GM21529 (cell line): ENCODE results near the gene VMAC.
"Not testable (repeated sequence)": the region's sequence is repeated elsewhere in the genome, so short reads cannot be mapped to it uniquely, and the experiment has no call there.

ENCODE experiments used
- ATAC-seq: cut with Tn5 transposase; IDR thresholded peaks from one replicate; pipeline ENCODE4 v1.9.1; 2021; ENCODE audit not compliant: unreplicated experiment

The VMAC gene

GRCh38 chr19:5883157-5883873 lies 21.4 kb upstream of the VMAC start:
- not testable (repeated sequence) for ATAC-seq

DNA sequence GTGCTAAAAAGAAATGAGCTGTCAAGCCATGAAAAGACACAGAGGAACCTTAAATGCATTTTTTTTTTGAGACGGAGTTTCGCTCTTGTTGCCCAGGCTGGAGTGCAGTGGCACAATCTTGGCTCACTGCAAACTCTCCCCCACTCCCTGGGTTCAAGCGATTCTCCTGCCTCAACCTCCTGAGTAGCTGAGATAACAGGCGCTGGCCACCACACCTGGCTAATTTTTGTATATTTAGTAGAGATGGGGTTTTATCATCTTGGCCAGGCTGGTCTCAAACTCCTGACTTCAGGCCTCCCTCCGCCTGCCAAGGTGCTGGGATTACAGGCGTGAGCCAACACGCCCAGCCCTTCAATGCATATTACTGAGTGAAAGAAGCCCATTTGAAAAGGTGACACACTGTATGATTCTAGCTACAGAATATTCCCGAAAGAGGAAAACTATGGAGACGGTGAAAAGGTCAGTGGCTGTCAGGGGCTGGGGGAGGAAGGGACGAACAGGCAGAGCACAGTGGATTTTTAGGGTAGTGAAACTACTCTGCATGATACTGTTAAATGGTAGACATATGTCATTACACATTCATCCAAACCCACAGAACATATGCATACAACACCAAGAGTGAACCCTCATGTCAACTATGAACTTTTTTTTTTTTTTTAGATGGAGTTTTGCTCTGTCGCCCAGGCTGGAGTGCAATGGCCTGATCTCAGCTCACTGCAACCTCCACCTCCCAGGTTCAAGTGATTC lies 20.4 kb upstream of the VMAC start:
- ATAC-seq, result not testable (repeated sequence)

- no peak for ATAC-seq
Measured at GRCh38 chr19:5889288-5889971, 15.2 kb upstream of the VMAC start.

DNA sequence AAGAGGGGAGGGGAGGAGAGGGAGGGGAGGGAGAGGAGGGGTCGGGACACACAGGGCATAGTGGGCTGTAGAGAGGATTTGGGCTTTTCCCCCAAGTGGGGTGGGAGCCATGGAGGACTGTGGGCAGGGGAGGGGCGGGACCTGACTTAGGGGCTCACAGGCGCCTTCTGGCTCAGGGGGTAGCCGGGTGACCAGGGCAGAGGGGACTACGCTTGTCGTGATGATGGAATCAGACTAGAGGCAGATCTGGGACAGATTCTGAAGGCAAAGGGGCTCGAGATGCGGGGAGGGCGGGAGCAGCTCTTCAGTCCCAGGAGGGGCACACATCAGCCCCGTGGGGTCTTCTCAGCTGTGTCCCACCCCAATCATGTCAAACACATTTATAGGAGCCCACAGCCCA lies 14.6 kb upstream of the VMAC start:
- no peak for ATAC-seq

DNA sequence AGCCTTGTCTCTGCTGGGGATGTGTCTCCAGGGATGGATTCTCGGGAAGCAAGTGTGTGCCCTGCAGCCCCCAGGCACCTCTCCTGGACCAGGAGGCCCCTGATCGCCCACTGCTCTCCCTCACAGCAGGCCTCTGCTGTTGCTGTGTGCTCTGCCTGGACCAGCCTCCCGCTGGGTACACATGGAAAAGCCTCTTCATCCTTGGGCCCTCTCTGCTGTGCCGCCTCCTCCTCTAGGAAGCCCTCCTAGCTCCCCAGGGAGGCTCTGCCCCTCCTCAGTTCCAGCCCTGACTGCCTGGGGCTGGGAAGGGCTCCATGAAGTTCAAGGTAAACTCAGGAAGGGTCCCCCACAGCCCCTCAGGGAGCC lies 13.1 kb upstream of the VMAC start:
- ATAC-seq, result no peak

- no peak for ATAC-seq
Measured at GRCh38 chr19:5891938-5892771, 12.5 kb upstream of the VMAC start.

- ATAC-seq, result no peak
Measured at GRCh38 chr19:5892772-5893275, 11.8 kb upstream of the VMAC start.

DNA sequence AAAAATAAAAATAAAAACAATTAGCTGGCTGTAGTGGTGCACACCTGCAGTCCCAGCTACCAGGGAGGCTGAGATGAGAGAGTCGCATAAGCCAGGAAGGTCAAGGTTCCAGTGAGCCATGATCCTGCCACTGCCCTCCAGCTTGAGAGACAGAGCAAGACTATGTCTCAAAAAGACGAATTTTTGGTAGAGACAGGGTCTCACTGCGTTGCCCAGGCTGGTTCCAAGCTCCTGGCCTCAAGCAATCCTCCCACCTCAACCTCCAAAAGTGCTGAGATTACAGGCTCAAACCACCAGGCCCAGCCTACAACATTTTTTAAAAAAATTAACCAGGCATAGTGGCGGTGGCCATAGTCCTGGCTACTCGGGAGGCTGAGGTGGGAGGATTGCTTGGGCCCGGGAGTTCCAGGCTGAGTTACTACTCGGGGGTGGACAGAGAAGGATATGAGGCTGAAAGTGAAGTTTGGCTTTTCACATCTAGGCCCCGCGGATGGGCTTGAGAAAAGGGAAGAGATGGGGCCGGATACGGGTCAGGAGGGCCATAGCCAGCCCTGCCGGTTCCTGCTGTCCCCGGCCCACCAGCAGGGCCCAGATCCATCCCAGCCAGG lies 11.3 kb upstream of the VMAC start:
- no peak for ATAC-seq

DNA sequence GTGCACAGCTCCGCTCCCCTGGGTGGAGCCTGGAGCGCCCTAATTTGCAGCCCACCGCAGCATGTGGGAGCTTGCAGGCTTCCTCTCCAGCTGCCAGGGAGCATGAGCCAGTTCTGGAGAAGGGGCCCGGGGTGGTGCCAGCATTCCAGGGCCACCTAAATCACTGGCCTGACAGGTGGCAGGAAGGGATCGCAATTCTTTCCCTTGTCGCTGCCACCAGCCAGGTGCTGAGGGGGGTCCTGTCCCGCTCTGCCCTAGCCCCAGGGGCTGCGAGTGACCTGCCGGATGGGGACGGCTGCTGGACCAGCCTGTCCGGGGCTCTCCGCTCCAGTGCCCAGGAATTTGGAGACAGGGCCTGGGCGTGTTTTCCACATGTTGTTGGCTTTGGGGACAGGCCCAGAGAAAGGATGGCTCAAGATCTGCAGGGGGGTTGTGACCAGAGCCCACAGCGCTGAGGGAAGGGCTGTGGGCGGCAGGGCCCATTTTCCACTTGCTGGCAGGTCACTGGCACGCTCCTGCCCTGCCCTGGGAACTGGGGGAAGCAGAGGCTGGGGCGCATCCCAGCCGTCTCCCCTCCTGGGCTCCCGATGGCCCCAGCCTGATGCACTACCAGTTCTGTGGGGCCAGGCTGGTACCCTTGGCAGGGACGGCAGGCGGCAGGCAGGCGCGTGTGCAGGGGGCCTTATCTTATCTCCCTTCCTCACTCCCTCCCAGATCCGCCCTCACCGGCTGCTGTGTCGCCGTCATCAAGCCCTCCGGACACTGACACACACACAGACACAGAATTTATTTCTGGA lies 10.6 kb upstream of the VMAC start:
- ATAC-seq, result no peak

DNA sequence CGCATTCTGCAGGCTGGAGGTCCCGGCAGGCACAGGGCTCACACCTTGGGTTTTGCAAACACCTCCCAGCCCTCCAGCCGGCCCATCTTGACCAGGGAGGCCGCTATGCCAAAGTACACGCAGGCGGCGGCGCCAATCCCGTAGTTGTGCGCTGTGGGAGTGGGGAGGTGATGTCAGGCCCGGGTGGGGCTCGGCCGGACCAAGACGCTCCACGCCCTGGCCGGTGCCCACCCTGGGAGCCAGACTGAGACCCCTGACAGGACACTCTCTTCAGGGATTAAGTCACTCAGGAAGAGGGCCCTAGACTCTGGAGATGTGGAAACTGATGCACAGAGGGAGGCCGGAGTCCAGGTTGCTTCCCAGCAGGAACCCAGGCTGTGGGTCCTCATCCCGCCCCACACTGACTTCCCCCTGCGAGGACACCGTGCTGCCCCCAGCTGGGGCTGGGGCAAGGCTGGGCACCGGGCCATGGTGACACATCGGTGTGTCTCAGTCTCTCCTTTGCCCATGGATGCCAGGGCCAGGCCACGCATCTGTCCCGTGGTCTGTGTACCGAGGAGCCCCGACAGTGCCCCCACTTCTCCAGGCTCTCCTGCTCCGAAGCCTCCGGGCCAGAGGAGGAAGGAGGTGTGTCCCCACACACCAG lies 9.8 kb upstream of the VMAC start:
- no peak for ATAC-seq

DNA sequence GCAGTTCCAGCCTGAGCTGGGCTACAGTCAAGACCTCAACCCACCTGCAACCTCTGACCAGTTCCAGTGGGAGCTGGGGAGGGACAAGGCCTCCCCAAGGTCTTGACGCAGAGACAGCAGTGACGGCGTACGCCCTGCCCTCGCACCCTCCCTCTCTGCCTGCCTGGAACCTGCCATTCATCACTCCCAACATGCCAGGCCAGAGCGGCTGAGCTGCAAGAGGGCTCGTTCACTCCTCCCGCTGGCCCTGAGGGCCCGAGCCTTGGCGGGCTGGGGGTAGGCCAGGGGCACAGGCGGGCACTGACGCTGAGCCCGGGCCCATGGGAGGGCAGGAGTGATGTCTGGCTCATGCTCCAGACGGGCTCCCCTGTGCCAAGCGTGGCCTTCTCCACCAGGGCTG lies 9.3 kb upstream of the VMAC start:
- ATAC-seq, result no peak

DNA sequence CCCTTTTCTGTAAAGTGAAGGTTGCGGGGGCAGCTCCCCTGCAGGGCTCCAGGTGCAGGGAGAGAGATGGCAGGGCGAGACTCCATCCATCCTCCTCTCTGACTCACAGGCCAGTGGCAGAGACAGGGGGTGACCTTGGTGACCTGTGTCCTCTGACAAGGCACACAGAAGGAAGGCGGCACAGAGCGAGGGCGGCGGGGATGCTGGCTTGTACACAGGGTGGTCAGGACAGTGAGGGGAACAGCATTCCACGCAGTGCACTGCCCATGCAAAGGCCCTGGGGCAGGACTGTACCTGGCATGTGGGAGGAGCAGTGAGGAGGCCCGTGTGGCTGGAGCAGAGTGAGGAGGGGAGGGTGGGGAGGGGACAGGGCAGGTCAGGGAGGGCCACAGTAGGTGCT lies 8.8 kb upstream of the VMAC start:
- ATAC-seq, result no peak

GRCh38 chr19:5896365-5897076 lies 8.2 kb upstream of the VMAC start:
- no peak for ATAC-seq

GRCh38 chr19:5897189-5897969 lies 7.3 kb upstream of the VMAC start:
- ATAC-seq, result no peak

GRCh38 chr19:5899728-5900526 lies 4.7 kb upstream of the VMAC start:
- no peak for ATAC-seq

DNA sequence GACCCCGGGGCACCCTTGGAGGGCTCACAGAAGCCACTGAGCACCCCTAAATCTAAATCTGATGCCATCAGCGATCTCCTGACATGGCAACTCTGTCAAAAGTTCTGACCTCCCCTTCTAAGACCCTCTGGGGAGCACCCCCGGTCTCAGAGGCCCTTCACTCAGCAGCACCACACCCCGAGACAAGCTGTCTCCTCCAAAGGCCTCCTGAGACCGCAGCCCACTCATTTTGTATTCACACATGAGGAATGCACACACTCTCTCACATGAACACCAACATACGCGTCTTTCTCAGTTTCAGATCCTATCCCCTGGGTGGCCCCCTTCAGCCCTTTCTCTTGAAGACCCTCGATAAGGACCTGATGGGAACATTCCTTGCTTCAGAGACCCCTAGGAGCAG lies 3.7 kb upstream of the VMAC start:
- no peak for ATAC-seq

DNA sequence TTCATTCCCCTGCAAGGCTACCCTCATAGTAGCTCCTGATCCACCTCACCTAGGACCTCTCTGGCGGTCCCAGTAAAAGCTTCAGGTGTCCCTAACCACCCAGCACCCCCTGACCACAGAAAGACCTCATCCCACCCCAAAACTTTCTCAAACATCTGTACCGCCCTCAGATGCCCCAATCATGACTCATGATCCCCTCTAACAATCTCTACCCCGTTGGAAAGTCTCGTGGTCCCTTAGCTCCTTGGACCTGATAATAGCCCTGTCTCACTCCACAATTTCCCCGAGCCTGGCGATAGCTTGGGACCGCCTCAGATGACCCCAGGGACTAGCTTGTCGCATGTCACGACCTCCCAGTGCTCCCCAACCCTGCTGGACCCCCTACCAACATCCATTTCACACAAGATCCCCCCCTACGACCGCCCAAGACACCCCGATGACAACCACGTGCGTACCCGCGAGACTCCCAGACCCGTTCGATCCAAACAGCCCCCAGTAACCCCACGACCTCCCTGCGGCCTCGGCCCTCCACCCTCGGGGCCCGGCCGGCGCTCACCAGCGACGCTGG lies 1.5 kb upstream of the VMAC start:
- no peak for ATAC-seq
